Endothelial cell of umbilical vein (primary cell): ENCODE results near the gene POLE. TPM values are rescaled to one million over a fixed set of nuclear protein-coding genes. Genes with fewer than 3 reads are reported as not detected.

Experiments used
- BruUV-seq: library from RNA; stranded (reverse); fragments of 400-500 nt; replicated peaks from 2 replicates; lab custom pipeline; 2021; lab: Mats Ljungman, UMichigan
- CTCF ChIA-PET: fragments of 300-600, 350-600 bp; sonication (Branson Sonifier 250); formaldehyde crosslinking; loops from one replicate; lab custom pipeline; 2021; ENCODE audit warnings: antibody characterized with exemption, inconsistent platforms; lab: Charles Lee
- POLR2A ChIA-PET: fragments of 300-600, 350-600 bp; sonication (Branson Sonifier 250); formaldehyde crosslinking; loops from one replicate; lab custom pipeline; 2021; ENCODE audit warnings: antibody characterized with exemption, inconsistent platforms; lab: Charles Lee
- DNase-seq: peaks from one replicate; pipeline ENCODE4 v3.0.0-alpha.2; 2011; ENCODE audit warnings: low read depth, low spot score
- FAIRE-seq: peaks from 2 replicates; lab custom pipeline; 2011; peaks lifted over from hg19 to GRCh38; lab: Jason Lieb, UNC
- H2AFZ ChIP-seq: 2 replicates; pipeline ENCODE4 v1.6.0; 2012; ENCODE audit warnings: low read depth, low read length, control low read depth, inconsistent platforms
- H3K27ac ChIP-seq: 2 replicates; pipeline ENCODE4 v1.5.1; 2011; ENCODE audit warnings: low read depth, mild to moderate bottlenecking, control low read depth, low read length, moderate library complexity; ENCODE audit not compliant: insufficient read depth
- H3K27me3 ChIP-seq, 2 experiments: 2 replicates each; pipeline versions ENCODE4 v1.6.0 to v1.6.1; 2011; ENCODE audit warnings: low read length in 2 of 2, mixed read lengths in 1 of 2; ENCODE audit not compliant: control insufficient read depth in 2 of 2, insufficient read depth in 2 of 2
- H3K36me3 ChIP-seq, 2 experiments: 2 replicates in 1 of 2; 3 replicates in 1 of 2; pipeline ENCODE4 v1.5.1; 2011; ENCODE audit warnings: low read length in 2 of 2, mild to moderate bottlenecking in 1 of 2, moderate library complexity in 1 of 2; ENCODE audit not compliant: control insufficient read depth in 2 of 2, insufficient read depth in 2 of 2; ENCODE audit errors: extremely low read depth in 1 of 2
- H3K4me1 ChIP-seq: 3 replicates; pipeline ENCODE4 v1.5.1; 2011; ENCODE audit warnings: mild to moderate bottlenecking, low read length; ENCODE audit not compliant: control insufficient read depth, insufficient read depth; ENCODE audit errors: extremely low read depth
- H3K4me2 ChIP-seq: 2 replicates; pipeline ENCODE4 v1.6.1; 2011; ENCODE audit warnings: low read length, control low read depth, mixed read lengths; ENCODE audit not compliant: insufficient read depth
- H3K4me3 ChIP-seq, 3 experiments: fragments of 200-600 bp in 1 of 3; sonication (generic), shearing (Covaris generic) in 1 of 3; replicated peaks in 1 of 3; 2 replicates each; pipeline ENCODE4 v1.5.1; 2011 to 2016; ENCODE audit warnings: control low read depth in 3 of 3, low read length in 3 of 3, mild to moderate bottlenecking in 2 of 3, inconsistent platforms in 1 of 3, low read depth in 1 of 3, moderate library complexity in 1 of 3; ENCODE audit not compliant: insufficient read depth in 1 of 3
- H3K79me2 ChIP-seq: 2 replicates; pipeline ENCODE4 v1.6.0; 2012; ENCODE audit warnings: low read length, inconsistent platforms; ENCODE audit not compliant: control insufficient read depth, insufficient read depth
- H3K9ac ChIP-seq: replicated peaks from 2 replicates; pipeline ENCODE3; 2011; ENCODE audit warnings: low read length, control low read depth; ENCODE audit not compliant: insufficient read depth; ENCODE audit errors: extremely low read depth
- H3K9me1 ChIP-seq: replicated peaks from 3 replicates; pipeline ENCODE4 v1.6.0; 2011; ENCODE audit warnings: mild to moderate bottlenecking, low read length; ENCODE audit not compliant: control insufficient read depth, insufficient read depth; ENCODE audit errors: extremely low read depth
- H3K9me3 ChIP-seq: replicated peaks from 2 replicates; pipeline ENCODE4 v1.5.1; 2012; ENCODE audit warnings: low read length, inconsistent platforms; ENCODE audit not compliant: control insufficient read depth, insufficient read depth
- H4K20me1 ChIP-seq: replicated peaks from 2 replicates; pipeline ENCODE3; 2011; ENCODE audit warnings: mild to moderate bottlenecking, low read length; ENCODE audit not compliant: control insufficient read depth, insufficient read depth; ENCODE audit errors: extremely low read depth
- CTCF ChIP-seq, 2 donors: IDR thresholded peaks; 1 replicate in 1 of 2; 2 replicates in 1 of 2; pipeline ENCODE4 v1.5.1; 2011; ENCODE audit warnings: low read length in 2 of 2, mild to moderate bottlenecking in 2 of 2, moderate library complexity in 2 of 2, control low read depth in 1 of 2, inconsistent platforms in 1 of 2, low read depth in 1 of 2; ENCODE audit not compliant: insufficient read depth in 1 of 2; ENCODE audit errors: extremely low read depth in 1 of 2
- EZH2 ChIP-seq: IDR thresholded peaks from 2 replicates; pipeline ENCODE4 v1.6.1; 2012; ENCODE audit warnings: borderline replicate concordance, low read depth, mild to moderate bottlenecking, moderate library complexity, low read length, inconsistent platforms; ENCODE audit not compliant: severe bottlenecking
- FOS ChIP-seq: IDR thresholded peaks from 2 replicates; pipeline ENCODE4 v1.6.1; 2011; ENCODE audit warnings: mild to moderate bottlenecking, low read length, moderate library complexity, borderline replicate concordance; ENCODE audit not compliant: insufficient read depth
- GATA2 ChIP-seq: IDR thresholded peaks from 2 replicates; pipeline ENCODE4 v1.7.0; 2011; ENCODE audit warnings: low read depth, mild to moderate bottlenecking, moderate library complexity, mixed read lengths, low read length; ENCODE audit not compliant: insufficient read length, insufficient read depth
- JUN ChIP-seq: IDR thresholded peaks from 2 replicates; pipeline ENCODE4 v1.6.1; 2011; ENCODE audit warnings: borderline replicate concordance, low read depth; ENCODE audit not compliant: insufficient read length, insufficient read depth
- MAX ChIP-seq: IDR thresholded peaks from 2 replicates; pipeline ENCODE4 v1.6.1; 2011; ENCODE audit not compliant: insufficient read depth, insufficient read length
- MYC ChIP-seq: IDR thresholded peaks from one replicate; pipeline ENCODE4 v1.6.1; 2011; ENCODE audit warnings: mild to moderate bottlenecking, low read depth, low read length
- POLR2A ChIP-seq: IDR thresholded peaks from 2 replicates; pipeline ENCODE4 v1.6.1; 2012; ENCODE audit warnings: low read depth, mild to moderate bottlenecking, control low read depth, low read length
- POLR2AphosphoS5 ChIP-seq: IDR thresholded peaks from 2 replicates; pipeline ENCODE4 v1.6.1; 2012; ENCODE audit warnings: low read depth, mild to moderate bottlenecking, control low read depth, low read length, moderate library complexity; ENCODE audit not compliant: insufficient read depth
- dilution Hi-C: fragments of 300-500 bp; cut with MboI; formaldehyde crosslinking; loops from one replicate; pipeline ENCODE4 v1.15.0; 2019; ENCODE audit warnings: low sequenced_read_pairs; ENCODE audit not compliant: extremely low pct_ligation_motif_present
- intact Hi-C: fragments of 100-400 bp; cut with micrococcal nuclease; formaldehyde crosslinking; loops from one replicate; pipeline ENCODE4 v1.10.0; 2022
- polyA plus RNA-seq, 4 experiments: library from polyadenylated mRNA; depleted of rRNA in 3 of 4; stranded (reverse) in 3 of 4; unstranded in 1 of 4; fragments of >200 nt; gene quantifications; 2 replicates each; pipeline versions ENCODE4 v1.2.1 to v1.2.3, GENCODE V29; 2011 to 2012; ENCODE audit warnings: missing spikeins in 1 of 4
- total RNA-seq: library from RNA; stranded (reverse); gene quantifications from 2 replicates; pipeline ENCODE4 v1.2.3, GENCODE V29; 2021

POLE gene
- total and polyA plus RNA-seq, 2 donors (not counting 3 experiments of a cell fraction or from before 2014, with no cell fraction given), result 22.9 to 82.7 TPM

GRCh38 chr12:132606466-132606865 is 80.7 kb downstream of the POLE start:
- FAIRE-seq (no peak), DNase-seq (no peak)
- no peaks in the 10 kb centered on the region for H4K20me1 ChIP-seq
- no peak overlapping the region for H3K4me2 ChIP-seq
- no TSS peak for BruUV-seq
- H2AFZ ChIP-seq, result no peak overlapping the region
- no peak overlapping the region for H3K27ac ChIP-seq
- no peak overlapping the region for H3K9ac ChIP-seq
- dilution Hi-C loops (no loop called here), intact Hi-C loops (no loop called here)
- H3K9me3 ChIP-seq, result no peaks in the 10 kb centered on the region
- ChIA-PET POLR2A (no interaction called here), CTCF (no interaction called here)
- no peaks in the 10 kb centered on the region for H3K9me1 ChIP-seq
- H3K4me1 ChIP-seq, result peaks cover 17% of the 10 kb centered on the region
- H3K79me2 ChIP-seq, result no peaks in the 10 kb centered on the region
- no peaks in the 10 kb centered on the region for H3K36me3 ChIP-seq
- TF ChIP-seq EZH2, result no peak
- no peak for TF ChIP-seq MAX
- TF ChIP-seq GATA2, result no peak
- TF ChIP-seq MYC, result no peak
- no peak for TF ChIP-seq POLR2A
- TF ChIP-seq FOS, result no peak
- no peak for TF ChIP-seq POLR2AphosphoS5
- TF ChIP-seq JUN, result no peak
- no peak for TF ChIP-seq CTCF (IDR thresholded peaks at IDR 0.05; ENCODE audit: extremely low read depth in 1 of 2, insufficient read depth in 1 of 2, low read depth in 1 of 2, low read length in 2 of 2)
- H3K4me3 ChIP-seq, result no peak overlapping the region
- H3K27me3 ChIP-seq, result peaks cover 4 to 33% of the 10 kb centered on the region in 2 experiments
